ENCODE data around the gene COL20A1. TPM values are rescaled to one million over a fixed set of nuclear protein-coding genes. Genes with fewer than 3 reads are reported as not detected.

The COL20A1 gene
- total RNA-seq, 1 donor from 2014 or later = not detected

DNA sequence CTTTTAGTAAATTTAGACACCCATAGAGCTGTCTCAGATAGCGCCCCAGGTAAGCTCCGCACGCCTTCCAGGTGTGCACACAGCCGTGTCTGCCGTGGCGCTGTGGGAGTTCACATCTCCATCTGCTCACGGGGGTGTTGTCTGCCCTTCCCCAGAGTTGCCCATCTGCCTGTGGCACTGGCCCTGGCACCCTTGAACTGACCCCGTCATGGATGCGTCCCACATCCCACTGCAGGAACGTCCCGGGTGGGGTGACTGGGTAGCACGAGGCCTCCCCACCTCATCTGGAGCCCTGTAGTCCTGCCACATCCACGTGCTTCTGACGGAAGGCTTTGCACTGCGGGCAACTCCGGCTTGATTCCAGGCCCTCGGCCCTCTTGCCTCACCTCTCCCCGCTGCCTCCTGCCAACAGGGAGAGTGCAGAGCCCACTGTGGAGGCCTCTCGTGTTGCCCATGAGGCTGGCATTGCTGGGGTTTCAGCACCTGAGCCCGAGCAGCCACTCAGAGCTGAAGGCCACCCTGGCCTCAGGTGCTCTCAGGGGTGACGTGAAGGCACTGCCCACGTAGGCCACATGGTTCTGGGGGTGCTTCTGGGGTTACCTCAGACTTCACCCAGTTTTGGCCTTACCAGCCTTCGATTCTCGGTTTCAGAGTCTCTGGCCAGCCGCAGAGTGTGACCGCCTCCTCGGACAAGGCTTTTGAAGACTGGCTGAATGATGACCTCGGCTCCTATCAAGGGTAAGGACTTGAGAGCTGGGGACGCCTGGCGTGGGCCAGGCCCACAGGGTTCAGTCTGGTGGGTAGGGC, 15.3 kb upstream of the COL20A1 start:
- DNase-seq (ENCODE audit: low spot score) = no peak

DNA sequence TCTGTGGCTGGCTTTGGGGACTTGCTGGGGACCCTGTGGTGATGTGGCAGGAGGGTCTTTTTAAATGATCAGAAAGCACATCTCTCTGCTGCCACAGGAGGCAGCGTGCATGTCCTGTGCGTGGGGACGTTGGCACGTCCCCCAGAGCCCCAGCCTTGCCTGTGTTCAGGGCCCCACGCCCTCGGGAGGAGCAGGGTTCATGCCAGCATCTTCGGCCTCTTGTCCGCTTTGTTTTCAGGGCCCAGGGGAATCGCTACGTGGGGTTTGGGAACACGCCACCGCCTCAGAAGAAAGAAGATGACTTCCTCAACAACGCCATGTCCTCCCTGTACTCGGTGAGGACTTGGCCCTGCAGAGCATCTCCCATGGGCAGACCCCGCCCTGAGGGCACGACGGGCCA, 14.3 kb upstream of the COL20A1 start:
- no peak for DNase-seq (ENCODE audit: low spot score)

DNA sequence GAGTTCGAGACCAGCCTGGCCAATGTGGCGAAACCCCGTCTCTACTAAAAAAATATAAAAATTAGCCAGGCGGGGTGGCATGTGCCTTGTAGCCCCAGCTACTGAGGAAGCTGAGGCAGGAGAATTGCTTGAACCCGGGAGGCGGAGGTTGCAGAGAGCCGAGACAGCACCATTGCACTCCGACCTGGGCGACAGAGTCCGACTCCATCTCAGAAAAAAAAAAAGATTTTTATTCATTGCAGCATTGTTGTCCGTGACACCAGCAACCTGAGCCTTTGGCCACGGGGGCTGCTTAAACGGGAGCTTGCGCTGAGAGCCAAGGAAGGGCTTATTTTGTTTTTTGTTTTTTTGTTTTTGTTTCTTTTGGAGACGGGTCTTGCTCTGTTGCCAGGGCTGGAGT, 13.1 kb upstream of the COL20A1 start:
- no peak for DNase-seq (ENCODE audit: low spot score)

DNA sequence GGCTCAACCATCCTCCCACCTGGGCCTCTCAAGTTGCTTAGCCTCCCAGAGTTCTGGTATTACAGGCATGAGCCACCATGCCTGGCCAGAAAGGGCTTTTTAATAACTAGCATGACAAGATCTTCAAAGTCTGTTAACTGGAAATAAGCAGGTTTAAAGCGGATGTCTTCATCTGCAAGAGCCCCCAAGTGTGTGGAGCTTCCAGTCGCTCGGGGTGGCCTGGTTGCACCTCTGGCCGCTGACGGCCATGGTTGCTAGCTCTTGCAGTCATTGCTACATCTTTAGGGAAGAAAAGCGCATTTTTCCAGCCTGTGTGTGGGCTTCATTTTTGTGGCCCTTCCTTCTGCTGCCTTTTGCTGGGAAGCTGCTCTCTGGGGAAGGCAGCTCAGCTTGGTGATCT, 12.6 kb upstream of the COL20A1 start:
- no peak for DNase-seq (ENCODE audit: low spot score)

DNA sequence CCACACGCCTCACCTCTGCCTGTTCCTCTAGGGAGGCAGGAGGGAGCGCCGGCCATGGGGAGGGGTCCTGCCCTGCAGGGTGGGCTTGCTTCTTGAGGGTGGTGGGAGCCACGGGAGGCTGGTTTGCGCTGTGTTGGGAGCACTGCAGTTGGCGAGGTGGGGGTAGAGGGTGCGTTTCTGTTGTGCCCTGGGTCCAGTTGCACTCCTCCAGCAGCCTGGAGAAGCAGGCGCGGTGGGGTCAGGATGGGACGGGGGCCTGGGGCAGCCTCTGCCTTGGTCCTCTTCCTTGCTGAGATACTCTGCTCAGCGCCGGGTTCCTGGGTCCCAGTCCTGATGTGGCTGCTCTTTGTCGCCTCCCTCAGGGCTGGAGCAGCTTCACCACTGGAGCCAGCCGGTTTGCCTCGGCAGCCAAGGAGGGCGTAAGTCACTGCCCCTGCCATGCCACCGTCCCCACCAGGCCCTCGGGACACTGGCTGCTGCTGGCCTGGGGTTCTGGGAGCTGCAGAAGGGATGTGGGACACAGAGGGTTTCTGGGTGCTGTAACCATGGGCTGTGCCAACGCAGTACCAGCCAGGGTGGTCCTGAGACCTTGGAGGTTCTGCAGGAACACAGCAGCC, 11.9 kb upstream of the COL20A1 start:
- no peak for DNase-seq (ENCODE audit: low spot score)

DNA sequence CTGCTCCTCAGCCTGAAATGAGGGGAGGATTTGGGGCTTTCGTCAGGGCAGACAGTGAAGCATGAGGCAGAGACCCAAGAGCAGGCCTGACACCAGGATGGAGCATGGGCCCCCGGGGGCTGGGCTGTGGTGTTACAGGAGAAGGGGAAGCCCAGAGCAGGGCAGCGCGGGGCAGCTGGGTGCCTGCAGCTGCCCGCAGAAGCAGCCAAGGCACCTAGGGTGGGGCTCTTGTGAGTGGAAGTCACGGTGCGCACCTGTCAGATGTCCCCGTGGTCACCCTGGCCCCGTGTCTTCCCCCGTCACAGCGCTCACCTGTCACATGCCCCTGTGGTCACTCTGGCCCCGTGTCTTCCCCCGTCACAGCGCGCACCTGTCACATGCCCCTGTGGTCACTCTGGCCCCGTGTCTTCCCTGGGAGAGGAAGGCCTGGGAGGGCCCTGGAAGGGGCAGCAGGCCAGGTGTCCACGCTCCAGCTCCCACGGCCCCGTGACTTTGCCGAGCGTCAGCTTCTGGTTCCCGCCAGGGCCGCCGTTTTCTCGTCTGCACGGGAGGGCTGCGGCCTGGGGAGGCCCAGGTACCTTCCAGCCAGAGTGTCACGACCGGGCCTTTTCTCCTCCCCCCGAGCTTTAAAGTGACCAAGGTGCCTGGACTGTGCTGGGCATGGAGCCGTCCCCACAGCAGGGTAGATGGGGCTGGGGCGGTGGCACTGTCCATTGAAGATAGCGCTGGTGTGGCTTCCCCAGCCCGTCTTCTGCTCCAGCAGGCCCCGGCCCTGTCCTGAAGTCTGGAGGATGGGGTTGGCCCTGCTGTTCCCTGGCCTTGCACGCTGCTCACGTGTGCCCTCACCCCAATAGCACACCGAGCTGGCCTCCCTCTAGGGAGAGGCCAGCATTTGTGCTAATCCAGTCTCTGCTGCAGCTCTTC, 11.0 kb upstream of the COL20A1 start:
- DNase-seq (ENCODE audit: low spot score) = no peak

DNA sequence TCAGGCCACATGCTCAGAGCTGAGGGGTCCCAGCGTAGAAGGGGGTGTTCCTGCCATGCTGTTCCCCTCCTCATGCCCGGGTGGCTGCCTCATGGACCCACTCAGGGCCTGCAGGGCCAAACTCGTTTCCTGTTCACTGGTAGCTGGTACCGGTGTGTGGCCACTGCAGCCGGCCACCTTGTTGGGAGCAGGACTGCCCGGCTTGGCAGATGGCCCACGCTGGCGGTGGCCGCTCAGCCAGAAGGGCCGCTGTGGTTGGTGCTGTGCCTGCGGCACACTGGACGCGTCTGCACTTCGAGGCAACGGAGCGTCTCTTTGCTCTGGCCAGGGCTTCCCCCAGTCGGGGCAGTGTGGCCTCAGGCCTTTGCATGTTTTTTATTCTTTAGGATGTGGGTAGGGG, 10.0 kb upstream of the COL20A1 start:
- DNase-seq (ENCODE audit: low spot score) = no peak

DNA sequence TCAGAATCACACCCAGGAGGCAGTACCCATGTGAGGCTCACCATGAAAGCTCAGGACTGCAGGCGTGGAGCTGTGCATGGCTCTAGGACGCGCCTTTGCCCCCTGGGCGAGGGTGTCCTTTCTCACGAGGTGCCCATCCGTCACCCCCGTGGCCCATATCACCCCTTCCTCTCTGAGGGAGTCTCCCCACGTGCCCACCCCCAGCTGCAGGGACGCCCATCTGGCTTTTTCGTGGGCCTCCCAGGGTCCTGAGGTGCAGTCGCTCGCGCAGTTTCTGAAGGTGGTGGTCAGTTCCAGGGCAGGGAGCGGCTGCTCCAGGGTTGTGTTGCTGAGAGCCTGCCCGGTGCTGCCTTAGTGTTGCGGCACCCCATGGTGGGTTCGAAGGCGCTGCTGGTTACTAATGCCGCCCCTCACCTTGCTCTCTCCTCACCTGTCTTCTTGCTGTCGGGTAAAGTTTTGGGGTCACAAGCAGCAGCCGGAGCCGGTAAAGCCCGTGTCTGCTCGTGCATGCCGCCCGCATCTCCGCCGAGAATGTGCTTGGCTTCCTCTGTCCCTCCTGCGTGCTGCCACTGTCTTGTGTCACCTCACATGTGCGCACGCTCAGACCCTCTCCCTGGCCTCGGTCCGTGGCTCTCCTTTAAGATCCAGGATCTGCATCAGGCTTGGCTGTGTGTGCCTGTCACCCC, 9.4 kb upstream of the COL20A1 start:
- DNase-seq (ENCODE audit: low spot score) = no peak

DNA sequence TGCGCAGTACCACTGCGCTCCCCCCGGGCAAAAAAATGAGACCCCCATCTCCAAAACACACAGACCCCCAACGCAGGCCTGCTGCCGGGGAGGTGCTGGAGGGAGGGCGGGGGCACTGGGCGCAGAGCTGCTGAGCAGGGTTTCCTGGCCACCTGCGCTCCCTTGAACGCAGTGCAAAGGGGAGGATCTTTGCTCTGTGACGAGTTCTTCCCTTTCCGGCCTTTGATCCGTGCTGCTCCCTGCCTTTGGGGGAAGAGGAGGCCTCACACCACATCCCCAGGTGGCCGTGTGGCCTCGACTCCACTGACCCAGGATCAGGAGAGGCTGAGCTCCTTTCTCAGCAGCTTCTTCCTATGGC, 8.9 kb upstream of the COL20A1 start:
- DNase-seq (ENCODE audit: low spot score) = no peak

DNA sequence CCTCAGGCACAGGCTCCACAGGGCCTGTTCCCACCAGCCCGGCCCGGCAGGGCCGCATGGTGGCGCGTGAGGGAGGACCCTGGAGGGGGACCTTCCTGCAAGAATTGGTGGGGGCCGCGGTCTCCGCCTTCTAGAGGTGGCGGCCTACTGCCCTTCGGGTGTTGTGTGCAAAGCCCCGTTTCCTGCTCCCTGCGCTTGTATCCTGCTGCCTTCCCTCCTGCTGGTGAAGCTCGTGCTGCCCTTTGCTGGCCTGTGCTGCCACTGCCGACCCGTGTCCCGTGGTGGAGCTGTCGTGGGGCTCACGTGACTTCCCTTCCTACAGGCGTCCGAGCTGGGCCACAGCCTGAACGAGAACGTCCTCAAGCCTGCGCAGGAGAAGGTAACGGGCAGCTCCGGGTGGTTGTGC, 8.4 kb upstream of the COL20A1 start:
- DNase-seq (ENCODE audit: low spot score) = no peak

DNA sequence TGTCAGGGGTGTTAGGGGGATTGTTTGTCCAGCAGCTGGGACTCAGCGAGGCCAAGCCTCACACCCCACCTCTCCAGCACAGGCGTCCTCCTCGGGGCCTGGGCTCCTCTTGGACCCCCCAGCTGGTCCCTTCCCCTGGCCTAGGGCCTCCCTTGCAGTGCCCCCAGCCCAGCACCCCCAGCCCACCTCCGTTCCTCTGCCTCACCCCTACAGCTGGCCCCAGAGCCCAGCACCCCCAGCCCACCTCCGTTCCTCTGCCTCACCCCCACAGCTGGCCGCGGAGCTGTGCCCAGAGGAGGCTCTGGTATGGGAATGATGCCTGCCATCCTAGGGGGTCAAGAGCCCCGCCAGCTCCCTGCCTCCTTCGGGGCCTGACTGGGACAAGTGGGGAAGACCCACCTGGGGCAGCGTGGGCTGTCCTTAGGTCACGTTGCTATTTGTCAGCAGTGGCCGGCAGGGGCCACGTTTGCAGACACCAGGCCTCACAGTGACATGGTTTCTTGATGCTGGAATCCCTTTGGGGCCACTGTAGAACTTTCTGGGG, 7.9 kb upstream of the COL20A1 start:
- DNase-seq (ENCODE audit: low spot score) = no peak

DNA sequence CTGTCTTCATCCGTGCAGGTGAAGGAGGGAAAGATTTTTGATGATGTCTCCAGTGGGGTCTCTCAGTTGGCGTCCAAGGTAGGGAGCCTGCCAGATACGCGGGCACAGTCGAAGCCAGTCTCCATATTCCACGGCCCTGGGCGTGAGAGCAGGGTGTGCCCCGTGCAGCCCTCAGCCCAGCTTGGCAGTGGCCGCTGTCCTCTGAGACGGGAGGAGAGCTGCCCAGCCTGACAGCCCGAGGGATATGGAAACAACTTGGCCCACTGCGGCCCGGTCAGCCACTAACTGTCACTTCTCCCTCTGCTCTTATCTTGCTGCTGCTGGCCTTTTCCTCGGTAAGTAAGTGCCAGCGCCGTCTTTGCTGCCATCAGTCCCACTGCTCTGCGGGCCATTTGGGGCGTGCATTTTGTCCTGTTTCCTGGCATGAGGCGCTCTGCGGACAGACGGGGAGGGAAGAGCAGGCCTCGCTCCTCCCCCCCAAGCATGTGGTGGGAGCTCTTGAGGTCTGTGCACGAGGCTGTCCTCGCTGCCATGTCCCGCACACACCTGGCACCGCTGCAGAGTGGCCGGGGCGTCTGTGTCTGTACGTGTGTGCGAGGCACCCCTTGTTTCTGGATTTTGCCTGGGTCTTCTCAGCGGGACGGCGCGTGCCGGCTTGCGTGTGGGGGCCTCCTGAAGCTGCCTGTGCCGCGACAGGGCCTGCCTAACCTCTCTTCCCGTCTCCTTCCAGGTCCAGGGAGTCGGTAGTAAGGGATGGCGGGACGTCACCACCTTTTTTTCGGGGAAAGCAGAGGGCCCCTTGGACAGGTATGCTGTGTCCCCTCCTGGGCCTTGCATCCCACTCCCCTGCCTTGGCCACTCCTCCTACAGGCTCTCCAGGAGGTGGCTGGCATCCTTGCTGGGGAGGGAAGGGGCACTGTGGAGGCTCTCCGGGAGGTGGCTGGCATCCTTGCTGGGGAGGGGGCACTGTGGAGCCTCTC, 7.1 kb upstream of the COL20A1 start:
- no peak for DNase-seq (ENCODE audit: low spot score)

DNA sequence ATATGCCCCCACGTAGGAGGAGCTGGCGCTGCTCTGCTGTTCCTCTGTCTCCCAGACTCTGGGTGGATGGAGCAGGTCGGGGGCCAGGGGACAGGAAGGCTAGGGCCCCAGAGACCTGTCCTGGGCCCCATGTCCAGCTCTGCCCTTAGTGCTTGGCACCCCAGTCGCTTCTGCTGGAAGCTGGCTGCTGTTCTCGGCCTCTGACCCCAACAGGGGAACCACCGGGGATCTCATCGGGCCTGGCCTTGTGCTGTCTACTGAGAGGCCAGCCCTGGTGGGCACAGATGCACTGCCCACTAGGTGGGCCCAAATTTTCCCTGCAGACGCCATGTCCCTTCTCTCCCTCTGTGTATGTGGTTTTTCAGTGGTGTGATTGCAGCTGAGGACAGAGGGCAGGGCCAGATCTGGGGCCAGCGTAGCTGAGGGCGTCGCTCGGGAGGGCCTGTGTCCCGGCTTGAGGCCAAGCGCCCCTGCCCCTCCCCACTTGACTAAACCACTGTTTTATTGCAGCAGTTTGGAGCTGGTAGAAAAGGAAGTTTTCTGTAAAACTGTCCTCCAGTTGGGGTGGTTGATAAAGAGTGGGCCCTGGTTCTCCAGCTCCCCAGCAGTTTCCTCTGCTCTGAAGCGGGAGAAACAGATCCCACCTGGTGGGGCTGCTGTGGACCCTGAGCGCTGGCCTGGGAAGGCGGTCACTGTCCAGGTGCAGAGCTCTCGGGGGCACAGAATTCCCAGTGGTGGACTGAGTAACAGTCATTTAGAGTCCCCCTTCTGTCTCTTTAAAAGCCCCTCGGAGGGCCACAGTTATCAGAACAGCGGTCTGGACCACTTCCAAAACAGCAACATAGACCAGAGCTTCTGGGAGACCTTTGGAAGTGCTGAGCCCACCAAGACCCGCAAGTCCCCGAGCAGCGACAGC, 5.9 kb upstream of the COL20A1 start:
- DNase-seq (ENCODE audit: low spot score) = no peak

DNA sequence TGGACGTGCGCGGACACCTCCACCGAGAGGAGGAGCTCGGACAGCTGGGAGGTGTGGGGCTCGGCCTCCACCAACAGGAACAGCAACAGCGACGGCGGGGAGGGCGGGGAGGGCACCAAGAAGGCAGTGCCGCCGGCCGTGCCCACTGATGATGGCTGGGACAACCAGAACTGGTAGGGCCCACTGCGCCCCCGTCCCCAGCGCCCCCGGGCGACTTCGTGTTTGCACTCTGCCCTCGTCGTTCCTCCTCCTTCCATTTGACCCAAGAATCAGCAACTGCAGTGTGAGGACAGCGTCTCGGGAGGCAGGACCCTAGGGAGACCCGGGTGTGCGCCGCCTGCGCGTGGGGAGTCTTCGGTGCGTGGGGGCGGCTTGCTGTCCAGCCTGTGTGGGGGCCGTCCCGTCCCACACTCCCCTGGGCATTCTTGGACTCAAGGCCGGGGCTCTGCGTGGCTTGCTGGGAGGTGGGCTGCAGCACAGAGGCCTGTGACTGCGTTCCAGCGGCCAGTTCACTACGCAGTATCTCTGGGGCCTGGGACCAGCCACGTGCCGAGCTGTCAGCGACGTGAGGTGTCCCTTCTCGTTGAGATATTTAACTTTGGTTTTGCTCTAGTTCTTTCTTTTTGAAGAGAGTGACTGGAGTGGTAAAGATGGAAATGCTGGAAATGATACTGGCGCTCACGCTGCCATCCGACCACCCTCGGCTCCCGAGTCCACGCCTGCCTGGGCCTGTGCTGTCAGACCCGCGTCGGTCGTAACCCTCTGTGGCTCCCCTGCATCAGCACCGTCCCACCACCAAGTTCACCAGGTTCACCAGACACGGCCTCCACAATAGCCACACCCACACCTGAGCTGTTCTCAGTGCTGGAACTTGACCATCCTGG, 5.0 kb upstream of the COL20A1 start:
- DNase-seq (ENCODE audit: low spot score) = no peak

DNA sequence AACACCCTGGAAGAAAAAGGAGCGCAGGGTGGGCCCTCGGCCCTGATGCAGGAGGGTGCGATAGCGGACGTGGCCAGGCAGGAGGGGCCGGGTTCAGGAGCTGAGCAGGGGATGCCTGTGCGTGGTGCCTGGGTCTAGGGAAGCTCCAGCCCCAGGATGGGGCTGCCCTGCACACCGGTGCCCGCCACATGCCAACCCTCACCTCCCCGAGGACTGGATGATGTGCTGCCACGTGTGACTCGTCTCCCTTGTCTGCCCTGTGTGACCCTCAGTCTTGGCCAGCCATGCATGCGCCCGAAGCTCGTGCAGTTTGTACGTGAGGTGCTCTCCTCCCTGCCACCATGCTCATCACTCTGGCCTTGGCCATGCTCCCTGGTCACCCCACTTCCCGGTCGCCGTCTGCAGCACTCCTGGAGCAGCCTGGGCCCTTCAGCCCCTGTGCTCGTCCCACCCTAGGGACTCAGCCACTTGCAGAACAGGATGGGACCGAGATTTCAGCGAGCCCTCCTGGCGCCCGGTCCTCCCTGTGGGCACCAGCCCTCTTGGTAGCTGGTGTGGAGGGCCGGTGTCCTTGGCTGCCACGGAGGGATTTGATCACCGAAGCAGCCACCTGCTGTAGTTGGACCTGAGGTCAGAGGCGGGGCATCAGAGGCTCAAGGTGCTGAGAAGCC, 4.3 kb upstream of the COL20A1 start:
- DNase-seq (ENCODE audit: low spot score) = no peak

DNA sequence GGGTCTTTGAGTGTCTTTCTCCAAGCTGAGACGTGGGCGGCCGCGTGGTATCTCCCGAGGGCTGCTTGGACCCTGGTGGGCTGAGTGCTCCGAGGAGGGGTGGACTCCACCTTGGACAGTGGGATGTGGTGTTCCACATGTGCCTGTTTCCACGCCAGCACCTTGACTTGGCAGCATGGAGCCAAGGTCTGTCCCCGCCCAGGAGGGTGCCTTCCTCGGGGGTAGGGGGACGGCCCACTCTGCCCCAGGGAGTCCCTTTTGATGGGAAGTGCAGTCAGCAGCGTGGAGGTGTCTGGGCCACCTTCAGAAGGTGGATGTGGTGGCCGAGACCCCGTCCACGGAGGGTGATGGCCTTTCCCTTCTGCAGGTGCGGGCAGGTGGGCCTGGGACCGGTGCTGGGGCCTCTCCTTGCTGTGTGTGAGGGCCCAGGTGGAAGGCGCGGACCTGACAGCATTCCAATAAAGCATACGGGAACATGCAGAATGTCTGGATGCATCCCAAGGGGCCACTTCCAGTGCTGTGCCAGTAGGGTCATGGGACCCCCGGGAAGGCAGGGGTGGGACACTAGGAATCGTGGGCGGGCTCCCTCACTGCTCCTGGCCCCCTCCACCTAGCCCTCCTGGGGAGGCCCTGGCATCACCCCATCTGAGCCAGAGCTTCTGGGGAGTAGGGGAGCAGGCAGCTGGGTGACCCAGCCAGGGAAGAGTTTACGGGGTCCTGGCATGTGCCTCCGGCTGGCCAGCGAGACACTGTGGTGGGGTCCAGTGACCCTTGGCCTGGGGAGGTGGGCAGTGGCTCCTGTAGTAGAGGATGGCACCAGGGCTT, 3.5 kb upstream of the COL20A1 start:
- no peak for DNase-seq (ENCODE audit: low spot score)

DNA sequence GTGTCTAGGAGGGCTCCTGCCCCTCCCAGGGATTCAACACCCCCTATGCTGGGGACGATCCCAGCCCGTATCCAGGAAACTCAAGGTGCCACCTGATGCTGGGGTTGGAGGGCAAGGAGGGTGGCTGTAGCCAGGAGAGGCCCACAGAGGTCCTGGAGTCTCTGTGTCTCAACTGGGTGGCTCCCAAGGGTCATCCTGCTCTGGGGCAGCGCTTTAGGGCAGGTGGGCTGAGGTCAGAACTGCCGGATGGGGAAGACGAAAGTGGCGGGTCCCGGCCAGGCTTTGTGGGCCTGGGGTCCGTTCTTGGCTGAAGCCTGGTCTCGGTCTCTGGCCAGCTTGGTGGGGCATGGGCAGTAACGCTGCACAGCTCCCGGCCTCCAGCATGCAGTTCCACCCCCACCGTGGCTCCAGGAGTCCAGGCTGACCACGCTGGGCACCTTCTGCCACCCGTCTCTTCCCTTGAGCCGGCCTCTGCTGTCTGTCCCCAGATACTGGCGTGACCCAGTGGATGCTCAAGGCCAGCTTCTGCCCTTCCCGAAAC, 2.8 kb upstream of the COL20A1 start:
- no peak for DNase-seq (ENCODE audit: low spot score)

Measured in ureter (tissue), 1 donor.